ENCODE data around the gene MAP2.

DNA sequence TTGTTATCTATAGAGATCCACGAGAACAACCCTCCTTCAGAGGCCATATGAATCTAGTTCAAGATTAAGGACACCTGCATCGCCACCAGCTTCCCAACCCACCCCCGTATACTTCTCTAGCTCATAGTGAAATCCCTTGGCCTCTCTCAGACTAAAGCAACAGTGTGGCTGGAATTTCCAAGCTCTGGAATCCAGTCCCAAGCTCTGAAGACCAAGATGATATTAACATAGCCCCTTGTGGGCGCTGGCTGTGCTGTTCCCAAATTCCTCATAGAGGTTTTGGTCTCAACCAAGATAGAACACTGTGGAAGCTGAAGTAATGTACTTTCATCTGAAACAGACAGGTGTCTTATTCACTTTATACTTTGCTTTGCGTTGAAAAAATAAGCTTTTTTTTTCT lies 139.6 kb downstream of the MAP2 start:
- no peak for TF ChIP-seq POLR2A (IDR thresholded peaks at IDR 0.05)
- TF ChIP-seq, protein P1, sequence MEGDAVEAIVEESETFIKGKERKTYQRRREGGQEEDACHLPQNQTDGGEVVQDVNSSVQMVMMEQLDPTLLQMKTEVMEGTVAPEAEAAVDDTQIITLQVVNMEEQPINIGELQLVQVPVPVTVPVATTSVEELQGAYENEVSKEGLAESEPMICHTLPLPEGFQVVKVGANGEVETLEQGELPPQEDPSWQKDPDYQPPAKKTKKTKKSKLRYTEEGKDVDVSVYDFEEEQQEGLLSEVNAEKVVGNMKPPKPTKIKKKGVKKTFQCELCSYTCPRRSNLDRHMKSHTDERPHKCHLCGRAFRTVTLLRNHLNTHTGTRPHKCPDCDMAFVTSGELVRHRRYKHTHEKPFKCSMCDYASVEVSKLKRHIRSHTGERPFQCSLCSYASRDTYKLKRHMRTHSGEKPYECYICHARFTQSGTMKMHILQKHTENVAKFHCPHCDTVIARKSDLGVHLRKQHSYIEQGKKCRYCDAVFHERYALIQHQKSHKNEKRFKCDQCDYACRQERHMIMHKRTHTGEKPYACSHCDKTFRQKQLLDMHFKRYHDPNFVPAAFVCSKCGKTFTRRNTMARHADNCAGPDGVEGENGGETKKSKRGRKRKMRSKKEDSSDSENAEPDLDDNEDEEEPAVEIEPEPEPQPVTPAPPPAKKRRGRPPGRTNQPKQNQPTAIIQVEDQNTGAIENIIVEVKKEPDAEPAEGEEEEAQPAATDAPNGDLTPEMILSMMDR (IDR thresholded peaks at IDR 0.05): no peak

Data from heart left ventricle (tissue), 13 donors.